ENCODE measurements around the gene ZNF611.

DNA sequence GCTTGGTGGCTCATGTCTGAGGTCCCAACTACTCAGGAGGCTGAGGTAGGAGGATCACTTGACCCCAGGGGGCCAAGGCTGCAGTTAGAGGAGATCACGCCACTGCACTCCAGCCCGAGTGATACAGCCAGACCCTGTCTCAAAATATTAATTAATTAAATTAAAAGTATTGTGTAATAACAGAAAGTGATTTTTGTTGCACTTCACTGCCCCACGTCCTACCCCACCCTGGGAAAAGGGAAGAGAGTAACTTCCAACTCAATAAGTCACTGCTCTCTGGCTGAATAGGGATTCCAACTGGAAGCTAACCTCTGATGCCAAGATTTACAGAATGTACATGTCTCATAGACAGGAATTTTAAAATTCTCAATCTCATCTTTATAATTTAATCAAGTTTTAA is 47.2 kb downstream of the ZNF611 start:
- TF ChIP-seq, protein P1, sequence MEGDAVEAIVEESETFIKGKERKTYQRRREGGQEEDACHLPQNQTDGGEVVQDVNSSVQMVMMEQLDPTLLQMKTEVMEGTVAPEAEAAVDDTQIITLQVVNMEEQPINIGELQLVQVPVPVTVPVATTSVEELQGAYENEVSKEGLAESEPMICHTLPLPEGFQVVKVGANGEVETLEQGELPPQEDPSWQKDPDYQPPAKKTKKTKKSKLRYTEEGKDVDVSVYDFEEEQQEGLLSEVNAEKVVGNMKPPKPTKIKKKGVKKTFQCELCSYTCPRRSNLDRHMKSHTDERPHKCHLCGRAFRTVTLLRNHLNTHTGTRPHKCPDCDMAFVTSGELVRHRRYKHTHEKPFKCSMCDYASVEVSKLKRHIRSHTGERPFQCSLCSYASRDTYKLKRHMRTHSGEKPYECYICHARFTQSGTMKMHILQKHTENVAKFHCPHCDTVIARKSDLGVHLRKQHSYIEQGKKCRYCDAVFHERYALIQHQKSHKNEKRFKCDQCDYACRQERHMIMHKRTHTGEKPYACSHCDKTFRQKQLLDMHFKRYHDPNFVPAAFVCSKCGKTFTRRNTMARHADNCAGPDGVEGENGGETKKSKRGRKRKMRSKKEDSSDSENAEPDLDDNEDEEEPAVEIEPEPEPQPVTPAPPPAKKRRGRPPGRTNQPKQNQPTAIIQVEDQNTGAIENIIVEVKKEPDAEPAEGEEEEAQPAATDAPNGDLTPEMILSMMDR (IDR thresholded peaks at IDR 0.05) = no peak
- no peak for TF ChIP-seq POLR2AphosphoS5 (IDR thresholded peaks at IDR 0.05; ENCODE audit: low read depth, low read length)
- TF ChIP-seq, protein P2, sequence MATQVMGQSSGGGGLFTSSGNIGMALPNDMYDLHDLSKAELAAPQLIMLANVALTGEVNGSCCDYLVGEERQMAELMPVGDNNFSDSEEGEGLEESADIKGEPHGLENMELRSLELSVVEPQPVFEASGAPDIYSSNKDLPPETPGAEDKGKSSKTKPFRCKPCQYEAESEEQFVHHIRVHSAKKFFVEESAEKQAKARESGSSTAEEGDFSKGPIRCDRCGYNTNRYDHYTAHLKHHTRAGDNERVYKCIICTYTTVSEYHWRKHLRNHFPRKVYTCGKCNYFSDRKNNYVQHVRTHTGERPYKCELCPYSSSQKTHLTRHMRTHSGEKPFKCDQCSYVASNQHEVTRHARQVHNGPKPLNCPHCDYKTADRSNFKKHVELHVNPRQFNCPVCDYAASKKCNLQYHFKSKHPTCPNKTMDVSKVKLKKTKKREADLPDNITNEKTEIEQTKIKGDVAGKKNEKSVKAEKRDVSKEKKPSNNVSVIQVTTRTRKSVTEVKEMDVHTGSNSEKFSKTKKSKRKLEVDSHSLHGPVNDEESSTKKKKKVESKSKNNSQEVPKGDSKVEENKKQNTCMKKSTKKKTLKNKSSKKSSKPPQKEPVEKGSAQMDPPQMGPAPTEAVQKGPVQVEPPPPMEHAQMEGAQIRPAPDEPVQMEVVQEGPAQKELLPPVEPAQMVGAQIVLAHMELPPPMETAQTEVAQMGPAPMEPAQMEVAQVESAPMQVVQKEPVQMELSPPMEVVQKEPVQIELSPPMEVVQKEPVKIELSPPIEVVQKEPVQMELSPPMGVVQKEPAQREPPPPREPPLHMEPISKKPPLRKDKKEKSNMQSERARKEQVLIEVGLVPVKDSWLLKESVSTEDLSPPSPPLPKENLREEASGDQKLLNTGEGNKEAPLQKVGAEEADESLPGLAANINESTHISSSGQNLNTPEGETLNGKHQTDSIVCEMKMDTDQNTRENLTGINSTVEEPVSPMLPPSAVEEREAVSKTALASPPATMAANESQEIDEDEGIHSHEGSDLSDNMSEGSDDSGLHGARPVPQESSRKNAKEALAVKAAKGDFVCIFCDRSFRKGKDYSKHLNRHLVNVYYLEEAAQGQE (IDR thresholded peaks at IDR 0.05; ENCODE audit: insufficient read depth in 1 of 2, low read depth in 2 of 2, low read length in 1 of 2) = no peak
- TF ChIP-seq SIN3A (IDR thresholded peaks at IDR 0.05; ENCODE audit: borderline replicate concordance, insufficient read depth, low read depth, low read length) = no peak
- no peak for TF ChIP-seq TCF7L2 (IDR thresholded peaks at IDR 0.05; ENCODE audit: low read depth, low read length)
